SK-N-SH (cell line): Measurements from ENCODE around the gene PPDPF. TPM values are rescaled to one million over a fixed set of nuclear protein-coding genes. Genes with fewer than 3 reads are reported as not detected.

ENCODE experiments used
- CTCF ChIA-PET: fragments of 300-600, 350-600 bp; formaldehyde crosslinking; extraction: SDS; loops from one replicate; lab custom pipeline; 2021; lab: Yijun Ruan, JAX
- POLR2A ChIA-PET: fragments of 350-600 bp; sonication (Branson Sonifier 250); formaldehyde crosslinking; extraction: SDS; loops from one replicate; lab custom pipeline; 2020; ENCODE audit warnings: antibody characterized with exemption, inconsistent platforms; lab: Yijun Ruan, JAX
- DNase-seq: peaks from one replicate; pipeline ENCODE4 v3.0.0; 2012
- H2AFZ ChIP-seq: fragments of 200-600 bp; sonication (generic); 2 replicates; pipeline ENCODE4 v1.8.1; 2016; ENCODE audit warnings: antibody characterized with exemption, mild to moderate bottlenecking, low read depth
- H3F3A ChIP-seq: fragments of 200-600 bp; sonication (generic); replicated peaks from 2 replicates; pipeline ENCODE3; 2016; ENCODE audit warnings: antibody characterized with exemption, mild to moderate bottlenecking; ENCODE audit not compliant: insufficient read depth
- H3K27ac ChIP-seq, 2 experiments: fragments of 200-500 bp in 1 of 2; fragments of 200-600 bp in 1 of 2; sonication (Bioruptor generic) in 1 of 2; sonication (generic), shearing (Covaris generic) in 1 of 2; 2 replicates each; pipeline versions ENCODE4 v1.5.1 to v1.6.1; 2014 to 2016; ENCODE audit warnings: low read depth in 2 of 2, inconsistent platforms in 1 of 2, low read length in 1 of 2, mild to moderate bottlenecking in 1 of 2, mixed read lengths in 1 of 2
- H3K27me3 ChIP-seq: fragments of 200-600 bp; sonication (generic), shearing (Covaris generic); 2 replicates; pipeline ENCODE4 v1.6.1; 2016; ENCODE audit warnings: mixed run types; ENCODE audit not compliant: insufficient read depth
- H3K36me3 ChIP-seq, 2 experiments: fragments of 200-500 bp in 1 of 2; fragments of 200-600 bp in 1 of 2; sonication (Bioruptor generic) in 1 of 2; sonication (generic) in 1 of 2; replicated peaks in 1 of 2; 2 replicates each; pipeline versions ENCODE3 to v1.5.1; 2014 to 2016; ENCODE audit warnings: low read length in 1 of 2, mild to moderate bottlenecking in 1 of 2; ENCODE audit not compliant: insufficient read depth in 2 of 2, control insufficient read depth in 1 of 2
- H3K4me1 ChIP-seq, 2 experiments: fragments of 200-500 bp in 1 of 2; fragments of 200-600 bp in 1 of 2; sonication (Bioruptor generic) in 1 of 2; sonication (generic), shearing (Covaris generic) in 1 of 2; 2 replicates each; pipeline versions ENCODE4 v1.5.1 to v1.6.1; 2014 to 2016; ENCODE audit warnings: low read depth in 1 of 2, low read length in 1 of 2, mixed run types in 1 of 2; ENCODE audit not compliant: insufficient read depth in 2 of 2, control insufficient read depth in 1 of 2
- H3K4me2 ChIP-seq: fragments of 200-600 bp; sonication (generic), shearing (Covaris generic); 2 replicates; pipeline ENCODE4 v1.6.1; 2017; ENCODE audit warnings: mixed run types
- H3K4me3 ChIP-seq, 2 experiments: fragments of 200-500 bp in 1 of 2; fragments of 200-600 bp in 1 of 2; sonication (Bioruptor generic) in 1 of 2; sonication (generic), shearing (Covaris generic) in 1 of 2; 2 replicates each; pipeline versions ENCODE4 v1.5.1 to v1.8.1; 2014 to 2016; ENCODE audit warnings: low read depth in 2 of 2, inconsistent platforms in 1 of 2, low read length in 1 of 2, mild to moderate bottlenecking in 1 of 2, mixed read lengths in 1 of 2, moderate library complexity in 1 of 2
- H3K79me2 ChIP-seq: fragments of 200-600 bp; sonication (generic); 2 replicates; pipeline ENCODE4 v1.8.1; 2017; ENCODE audit warnings: mild to moderate bottlenecking; ENCODE audit not compliant: insufficient read depth
- H3K9ac ChIP-seq: fragments of 200-600 bp; sonication (generic); 2 replicates; pipeline ENCODE4 v1.6.1; 2017; ENCODE audit warnings: mixed run types
- H3K9me2 ChIP-seq: fragments of 200-600 bp; sonication (generic); 2 replicates; pipeline ENCODE4 v1.6.1; 2017; ENCODE audit warnings: mixed run types
- H3K9me3 ChIP-seq: fragments of 200-600 bp; sonication (generic); 2 replicates; pipeline ENCODE4 v1.6.1; 2017; ENCODE audit warnings: mixed run types, mild to moderate bottlenecking, moderate library complexity
- H4K20me1 ChIP-seq: fragments of 200-600 bp; sonication (generic); 2 replicates; pipeline ENCODE4 v1.6.1; 2017; ENCODE audit warnings: mild to moderate bottlenecking, mixed run types; ENCODE audit not compliant: insufficient read depth
- CHD2 ChIP-seq: fragments of 150-350 bp; IDR thresholded peaks from 2 replicates; pipeline ENCODE4 v1.6.1; 2018; ENCODE audit warnings: low read length; ENCODE audit not compliant: partially characterized antibody
- EZH2phosphoT487 ChIP-seq: fragments of 200-600 bp; sonication (generic); IDR thresholded peaks from 2 replicates; pipeline ENCODE4 v1.6.1; 2017; ENCODE audit warnings: low read depth, mixed run types, mild to moderate bottlenecking, antibody characterized with exemption, moderate library complexity, borderline replicate concordance
- FOSL2 ChIP-seq: IDR thresholded peaks from 2 replicates; pipeline ENCODE4 v1.4.0; 2012; ENCODE audit warnings: low read depth, mild to moderate bottlenecking, moderate library complexity, borderline replicate concordance
- GABPA ChIP-seq: IDR thresholded peaks from 2 replicates; pipeline ENCODE4 v1.4.0; 2012; ENCODE audit warnings: low read depth, mild to moderate bottlenecking
- MAX ChIP-seq: IDR thresholded peaks from 2 replicates; pipeline ENCODE4 v1.4.0; 2012; ENCODE audit warnings: low read depth
- RCOR1 ChIP-seq: fragments of 150-350 bp; IDR thresholded peaks from 2 replicates; pipeline ENCODE4 v1.6.1; 2017; ENCODE audit warnings: antibody characterized with exemption, low read length
- REST ChIP-seq: IDR thresholded peaks from 2 replicates; pipeline ENCODE4 v1.6.1; 2012; ENCODE audit warnings: mild to moderate bottlenecking, low read depth, low read length, moderate library complexity
- RFX5 ChIP-seq: IDR thresholded peaks from 2 replicates; pipeline ENCODE4 v1.6.1; 2012; ENCODE audit warnings: mild to moderate bottlenecking, improper control_type of control experiment, low read length
- RXRA ChIP-seq: IDR thresholded peaks from 2 replicates; pipeline ENCODE4 v1.4.0; 2012; ENCODE audit warnings: low read depth, mild to moderate bottlenecking, borderline replicate concordance
- SIN3A ChIP-seq: IDR thresholded peaks from 2 replicates; pipeline ENCODE4 v1.6.1; 2012; ENCODE audit warnings: low read depth, mild to moderate bottlenecking, low read length, moderate library complexity, borderline replicate concordance
- TAF1 ChIP-seq: IDR thresholded peaks from 2 replicates; pipeline ENCODE4 v1.6.1; 2012; ENCODE audit warnings: low read depth, mild to moderate bottlenecking, low read length, moderate library complexity, borderline replicate concordance
- TCF12 ChIP-seq: IDR thresholded peaks from 2 replicates; pipeline ENCODE4 v1.4.0; 2012
- ZBTB33 ChIP-seq: IDR thresholded peaks from 2 replicates; pipeline ENCODE4 v1.4.0; 2012; ENCODE audit warnings: low read depth, borderline replicate concordance
- WGBS: methylation state at CpG from one replicate; pipeline ENCODE4 v1.1.6; 2017; ENCODE audit warnings: low lambda C conversion rate; 5-methylcytosine and 5-hydroxymethylcytosine counted together
- polyA plus RNA-seq, 3 experiments: library from polyadenylated mRNA; depleted of rRNA; stranded (reverse); fragments of >200 nt; gene quantifications; 2 replicates each; pipeline ENCODE4 v1.2.3, GENCODE V29; 2012

The PPDPF gene
- polyA plus RNA-seq, 1 of the 3 experiments (the other 2 are of a cell fraction): 71.4 TPM

- TF ChIP-seq SIN3A: no peak
- TF ChIP-seq ZBTB33: no peak
- TF ChIP-seq RXRA: no peak
- no peak for TF ChIP-seq TCF12
- no peak for TF ChIP-seq EZH2phosphoT487
- no peak for TF ChIP-seq RCOR1
- TF ChIP-seq RFX5: no peak
- no peak for TF ChIP-seq CHD2
- TF ChIP-seq REST: no peak
- TF ChIP-seq MAX: no peak
- TF ChIP-seq FOSL2: no peak
- no peak for TF ChIP-seq TAF1
- TF ChIP-seq GABPA: no peak
- CTCF ChIA-PET: interaction anchor here (0.9 to 8.2 kb wide), 3 partner anchors 11 to 191 kb away, joined by 3 to 66 read pairs (median 3); partner anchors contain the start of gene PTK6
- peaks cover 9% of the 10 kb centered on the region for H3F3A ChIP-seq
- no peak overlapping the region for H3K4me3 ChIP-seq
- H3K27me3 ChIP-seq: no peaks in the 10 kb centered on the region
- H3K4me1 ChIP-seq: peaks cover 0 to 9% of the 10 kb centered on the region in 2 experiments; a peak in 1 of 4 replicates
- no peak overlapping the region for H3K4me2 ChIP-seq
- H3K9me3 ChIP-seq: no peaks in the 10 kb centered on the region
- H4K20me1 ChIP-seq: no peaks in the 10 kb centered on the region
- H2AFZ ChIP-seq: no peak overlapping the region
- DNase-seq: no peak
- H3K36me3 ChIP-seq: no peaks in the 10 kb centered on the region
- H3K79me2 ChIP-seq: no peaks in the 10 kb centered on the region
- POLR2A ChIA-PET: no interaction called here
- WGBS: 86% methylated on average over 17 of the region's 18 CpGs
- no peaks in the 10 kb centered on the region for H3K9me2 ChIP-seq
- H3K27ac ChIP-seq: no peak overlapping the region
- no peak overlapping the region for H3K9ac ChIP-seq
These were observed 29.2 kb downstream of the PPDPF start for GRCh38 chr20:63549679-63550282.
